Activated CD4-positive, alpha-beta T cell treated with anti-CD3 and anti-CD28 coated beads for 36 hours (primary cell): Measurements from ENCODE around the gene DIP2C. TPM values are rescaled to one million over a fixed set of nuclear protein-coding genes. Genes with fewer than 3 reads are reported as not detected.

Source experiments
- ATAC-seq: fragments of 200-7000 bp; cut with Tn5 transposase; one replicate; pipeline ENCODE4 v1.10.0; 2021; ENCODE audit warnings: mild to moderate bottlenecking, moderate library complexity
- CTCF ChIA-PET: fragments of 350-600 bp; sonication (Branson Sonifier 250); formaldehyde crosslinking; loops from one replicate; lab custom pipeline; 2021; ENCODE audit warnings: antibody characterized with exemption; lab: Charles Lee
- POLR2A ChIA-PET: fragments of 350-600 bp; sonication (Branson Sonifier 250); formaldehyde crosslinking; loops from one replicate; lab custom pipeline; 2021; ENCODE audit warnings: antibody characterized with exemption, inconsistent platforms; lab: Charles Lee
- DNase-seq: peaks from one replicate; pipeline ENCODE4 v3.0.0-alpha.2; 2020
- H3K27ac Mint-ChIP-seq: one replicate; pipeline ENCODE4 v1.8.0; 2021; ENCODE audit warnings: mixed read lengths
- H3K27me3 Mint-ChIP-seq: one replicate; pipeline ENCODE4 v1.8.0; 2021; ENCODE audit warnings: mixed read lengths
- H3K36me3 Mint-ChIP-seq: one replicate; pipeline ENCODE4 v1.8.0; 2021; ENCODE audit warnings: low read depth, mixed read lengths
- H3K4me1 Mint-ChIP-seq: one replicate; pipeline ENCODE4 v1.8.0; 2021; ENCODE audit warnings: mixed read lengths
- H3K4me3 Mint-ChIP-seq: one replicate; pipeline ENCODE4 v1.8.0; 2021; ENCODE audit warnings: mild to moderate bottlenecking, moderate library complexity, mixed read lengths
- H3K9me3 Mint-ChIP-seq: one replicate; pipeline ENCODE4 v1.8.0; 2021; ENCODE audit warnings: low read depth, mixed read lengths
- intact Hi-C, 2 experiments: fragments of 100-400 bp; cut with DNase I in 1 of 2; cut with micrococcal nuclease in 1 of 2; formaldehyde crosslinking; loops; one replicate each; pipeline versions ENCODE4 v1.14.2 to v1.15.1; 2022 to 2024; cut with DNase I, micrococcal nuclease
- total RNA-seq, 2 experiments: library from RNA; stranded (reverse); gene quantifications; one replicate each; pipeline ENCODE4 v1.2.3, GENCODE V29; 2021

DIP2C gene
- total RNA-seq, 2 experiments from 2014 or later: 0.76 to 0.94 TPM

DNA sequence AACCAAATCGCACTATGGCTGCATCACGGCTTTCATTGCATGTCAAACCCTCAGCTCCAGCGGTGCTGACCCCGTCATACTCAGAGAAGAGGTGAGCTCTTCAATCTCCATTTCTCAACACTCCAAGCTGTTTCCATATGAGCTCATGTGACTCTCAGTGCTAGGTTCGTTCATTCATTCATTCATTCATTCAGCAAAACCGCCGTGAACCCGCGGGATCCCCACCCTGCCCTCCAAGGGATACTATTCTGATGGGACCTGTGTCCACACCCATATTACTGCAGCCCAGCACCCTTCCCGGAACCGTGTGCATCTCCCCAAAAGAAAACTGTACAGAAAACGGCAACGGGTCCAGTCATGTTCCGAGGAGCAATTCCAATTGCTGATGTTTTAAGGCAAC lies 184.7 kb downstream of the DIP2C start:
- H3K9me3 Mint-ChIP-seq: no peaks in the 10 kb centered on the region
- DNase-seq (no peak), ATAC-seq (no peak)
- H3K36me3 Mint-ChIP-seq: no peaks in the 10 kb centered on the region
- H3K27ac Mint-ChIP-seq: no peak overlapping the region
- CTCF ChIA-PET: interaction anchor here (0.6 kb wide), 1 partner anchor 96 kb away, joined by 4 read pairs; no protein-coding TSS in a partner anchor
- intact Hi-C loops: no loop called here
- peaks cover 4% of the 10 kb centered on the region for H3K27me3 Mint-ChIP-seq
- POLR2A ChIA-PET: interaction anchor here (0.7 kb wide), 1 partner anchor 1312 kb away, joined by 8 read pairs; no protein-coding TSS in a partner anchor
- no peak overlapping the region for H3K4me3 Mint-ChIP-seq
- H3K4me1 Mint-ChIP-seq: peaks cover 26% of the 10 kb centered on the region

DNA sequence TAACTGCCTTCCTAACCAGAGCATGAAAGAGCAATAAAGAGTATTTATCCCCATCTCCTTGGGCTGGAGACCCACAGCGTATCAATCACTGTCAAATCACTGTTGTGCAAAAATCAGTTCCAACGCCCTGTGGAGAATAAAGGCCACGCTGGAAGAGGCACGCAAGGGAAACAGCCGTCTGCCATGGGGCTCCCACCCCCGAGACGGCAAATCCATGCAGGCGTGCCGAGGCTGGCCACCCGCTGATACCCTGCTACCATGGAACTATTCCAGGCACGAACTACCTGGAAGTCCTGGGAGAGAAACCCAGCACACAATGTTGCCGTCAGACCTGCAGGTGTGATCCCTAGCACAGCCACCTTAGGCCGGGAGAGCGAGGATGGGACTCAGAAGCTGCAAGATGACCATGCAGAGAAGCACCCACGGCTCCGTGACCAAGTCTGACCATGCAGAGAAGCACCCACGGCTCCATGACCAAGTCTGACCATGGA lies 185.3 kb downstream of the DIP2C start:
- intact Hi-C loops: no loop called here
- Mint-ChIP-seq H3K36me3 (no peaks in the 10 kb centered on the region), H3K27me3 (peaks cover 4% of the 10 kb centered on the region), H3K4me1 (peaks cover 26% of the 10 kb centered on the region), H3K9me3 (no peaks in the 10 kb centered on the region), H3K27ac (no peak overlapping the region), H3K4me3 (no peak overlapping the region)
- ChIA-PET POLR2A (no interaction called here), CTCF (interaction anchor here (0.6 kb wide), 1 partner anchor 97 kb away, joined by 4 read pairs; no protein-coding TSS in a partner anchor)
- no peak for DNase-seq
- no peak for ATAC-seq

DNA sequence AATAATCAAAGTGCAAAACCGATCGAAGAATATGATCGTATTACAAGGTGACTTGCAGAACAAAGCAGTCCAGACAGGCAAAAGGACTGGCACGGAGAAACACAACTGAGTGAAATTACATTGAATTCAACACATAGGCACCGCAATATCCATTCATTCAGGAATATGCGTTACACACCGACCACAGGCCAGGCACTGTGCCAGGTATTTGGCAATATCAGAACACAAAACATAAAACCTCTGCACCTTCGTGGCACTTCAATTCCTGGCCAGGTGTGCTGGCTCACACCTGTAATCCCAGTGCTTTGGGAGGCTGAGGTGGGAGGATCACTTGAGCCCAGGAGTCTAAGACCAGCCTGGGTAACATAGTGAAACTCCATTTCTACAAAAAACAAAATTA lies 187.9 kb downstream of the DIP2C start:
- H3K27me3 Mint-ChIP-seq: peaks cover 4% of the 10 kb centered on the region
- POLR2A ChIA-PET: no interaction called here
- DNase-seq (no peak), ATAC-seq (no peak)
- peaks cover 26% of the 10 kb centered on the region for H3K4me1 Mint-ChIP-seq
- H3K9me3 Mint-ChIP-seq: no peaks in the 10 kb centered on the region
- intact Hi-C loops: no loop called here
- no peaks in the 10 kb centered on the region for H3K36me3 Mint-ChIP-seq
- H3K4me3 Mint-ChIP-seq: no peak overlapping the region
- CTCF ChIA-PET: interaction anchor here (0.6 to 1.4 kb wide), 2 partner anchors 11 kb away, joined by 3 to 7 read pairs; no protein-coding TSS in a partner anchor
- H3K27ac Mint-ChIP-seq: no peak overlapping the region

DNA sequence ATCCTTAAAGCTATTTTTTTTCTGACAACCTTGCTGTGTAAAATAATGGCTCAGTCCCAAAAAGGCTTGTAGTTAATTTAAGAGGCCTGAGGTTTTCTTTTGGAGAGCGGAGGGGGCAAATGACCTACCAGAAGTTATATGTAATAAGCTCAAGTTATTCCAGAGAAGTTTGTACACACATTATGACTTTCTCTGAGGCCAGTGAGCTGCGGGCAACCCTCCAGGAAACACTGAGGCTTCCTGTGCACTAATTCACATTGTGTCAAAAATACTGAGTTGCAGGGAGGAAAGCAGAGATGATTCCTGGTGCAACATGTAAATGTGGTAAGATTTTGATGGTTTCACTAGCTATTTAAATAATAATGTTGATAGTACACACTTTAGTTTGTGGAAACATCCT lies 188.6 kb downstream of the DIP2C start:
- H3K36me3 Mint-ChIP-seq: no peaks in the 10 kb centered on the region
- no peak for DNase-seq
- no peak for ATAC-seq
- peaks cover 26% of the 10 kb centered on the region for H3K4me1 Mint-ChIP-seq
- ChIA-PET POLR2A (interaction anchor here (0.5 kb wide), 1 partner anchor 12 kb away, joined by 5 read pairs; no protein-coding TSS in a partner anchor), CTCF (interaction anchor here (0.7 to 1.9 kb wide), 4 partner anchors 10 to 372 kb away, joined by 3 to 7 read pairs (median 4); no protein-coding TSS in a partner anchor)
- H3K9me3 Mint-ChIP-seq: no peaks in the 10 kb centered on the region
- intact Hi-C loops: no loop called here
- H3K27ac Mint-ChIP-seq: no peak overlapping the region
- no peak overlapping the region for H3K4me3 Mint-ChIP-seq
- peaks cover 4% of the 10 kb centered on the region for H3K27me3 Mint-ChIP-seq

DNA sequence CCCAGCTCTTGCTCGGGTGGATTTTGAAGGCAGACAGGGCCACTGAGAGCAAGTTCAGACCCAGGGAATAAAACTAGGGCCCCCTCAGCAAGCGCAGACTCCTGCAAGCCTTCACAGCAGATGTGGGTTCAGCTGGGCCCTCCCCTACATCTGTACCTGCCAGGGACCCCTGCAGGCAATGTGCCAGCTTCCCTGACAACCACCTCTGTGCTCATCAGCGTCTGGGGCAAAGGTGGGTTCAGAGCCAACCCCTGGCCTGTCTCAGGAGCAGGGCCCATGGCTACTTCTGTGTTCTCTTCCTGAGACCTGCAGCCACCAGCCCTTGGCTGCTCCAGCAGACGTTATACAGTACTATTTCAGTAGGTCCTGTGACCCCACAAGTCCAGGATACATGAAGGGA lies 189.5 kb downstream of the DIP2C start:
- Mint-ChIP-seq H3K4me3 (no peak overlapping the region), H3K9me3 (no peaks in the 10 kb centered on the region), H3K4me1 (peaks cover 26% of the 10 kb centered on the region), H3K27me3 (peaks cover 4% of the 10 kb centered on the region), H3K36me3 (no peaks in the 10 kb centered on the region), H3K27ac (no peak overlapping the region)
- no peak for DNase-seq
- intact Hi-C loops: no loop called here
- ChIA-PET POLR2A (no interaction called here), CTCF (interaction anchor here (1.4 to 1.9 kb wide), 2 partner anchors 11 to 13 kb away, joined by 5 to 7 read pairs; no protein-coding TSS in a partner anchor)
- ATAC-seq: no peak

DNA sequence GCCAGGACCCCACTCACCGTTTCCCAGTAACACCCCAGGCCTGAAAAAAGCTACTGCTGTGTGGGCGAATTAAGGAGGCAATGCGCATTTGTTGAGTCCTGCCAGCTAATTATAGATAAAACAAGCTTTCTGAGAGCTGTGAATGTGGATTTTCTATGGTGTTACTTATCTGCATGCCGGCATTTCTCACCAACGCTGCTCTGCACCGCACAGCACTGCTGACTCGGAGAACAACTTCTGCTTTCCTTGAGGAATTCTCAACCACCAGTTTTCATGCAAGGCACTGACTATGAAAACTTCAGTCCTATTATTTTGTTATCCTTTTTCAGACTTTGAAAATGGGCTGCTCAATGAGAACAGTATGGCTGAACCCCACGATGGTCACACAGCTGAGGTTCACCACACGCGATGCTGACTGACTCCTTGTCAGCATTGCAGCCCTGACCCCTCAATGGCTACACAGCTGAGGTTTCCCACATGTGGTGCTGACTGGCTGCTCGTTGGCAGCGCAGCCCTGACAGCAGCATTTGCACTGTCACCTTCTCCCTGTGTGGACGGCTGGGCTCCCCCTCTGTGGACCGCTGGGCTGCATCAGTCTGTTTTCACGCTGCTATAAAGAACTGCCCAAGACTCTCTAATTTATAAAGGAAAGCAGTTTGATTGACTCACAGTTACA lies 190.6 kb downstream of the DIP2C start:
- H3K27ac Mint-ChIP-seq: no peak overlapping the region
- ATAC-seq (no peak), DNase-seq (no peak)
- H3K27me3 Mint-ChIP-seq: peaks cover 4% of the 10 kb centered on the region
- no peaks in the 10 kb centered on the region for H3K36me3 Mint-ChIP-seq
- H3K4me1 Mint-ChIP-seq: peaks cover 26% of the 10 kb centered on the region
- H3K4me3 Mint-ChIP-seq: no peak overlapping the region
- H3K9me3 Mint-ChIP-seq: no peaks in the 10 kb centered on the region
- POLR2A ChIA-PET: no interaction called here
- intact Hi-C loops: no loop called here
- CTCF ChIA-PET: interaction anchor here (0.7 kb wide), 1 partner anchor 73 kb away, joined by 3 read pairs; no protein-coding TSS in a partner anchor

DNA sequence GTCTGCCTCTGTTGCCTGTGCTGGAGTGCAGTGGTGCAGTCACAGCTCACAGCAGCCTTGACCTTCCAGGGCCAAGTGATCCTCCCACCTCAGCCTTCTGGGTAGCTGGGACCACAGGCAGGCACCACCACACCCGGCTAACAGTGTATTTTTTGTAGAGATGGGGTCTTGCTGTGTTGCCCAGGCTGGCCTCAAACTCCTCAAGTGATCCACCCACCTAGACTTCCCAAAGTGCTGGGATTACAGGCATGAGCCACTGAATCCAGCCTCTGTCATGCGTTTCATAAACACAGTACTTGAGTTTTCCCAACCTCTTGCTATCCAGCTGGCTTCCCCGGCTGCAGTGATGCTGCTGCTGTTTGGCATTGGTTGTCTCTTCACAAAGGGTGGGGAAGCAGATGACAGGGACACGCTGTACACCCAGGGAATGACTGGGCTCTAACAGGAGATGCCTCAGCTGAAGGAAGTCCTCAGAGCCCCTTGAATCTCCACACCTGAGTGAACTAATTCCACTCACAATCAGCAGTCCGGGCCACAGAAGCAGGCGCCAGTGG lies 191.5 kb downstream of the DIP2C start:
- no peaks in the 10 kb centered on the region for H3K9me3 Mint-ChIP-seq
- ChIA-PET CTCF (interaction anchor here (1.5 kb wide), 1 partner anchor 13 kb away, joined by 3 read pairs; no protein-coding TSS in a partner anchor), POLR2A (no interaction called here)
- intact Hi-C loops: no loop called here
- no peak for DNase-seq
- no peak overlapping the region for H3K4me3 Mint-ChIP-seq
- peaks cover 5% of the 10 kb centered on the region for H3K27me3 Mint-ChIP-seq
- no peaks in the 10 kb centered on the region for H3K36me3 Mint-ChIP-seq
- H3K27ac Mint-ChIP-seq: no peak overlapping the region
- no peak for ATAC-seq
- peaks cover 24% of the 10 kb centered on the region for H3K4me1 Mint-ChIP-seq

DNA sequence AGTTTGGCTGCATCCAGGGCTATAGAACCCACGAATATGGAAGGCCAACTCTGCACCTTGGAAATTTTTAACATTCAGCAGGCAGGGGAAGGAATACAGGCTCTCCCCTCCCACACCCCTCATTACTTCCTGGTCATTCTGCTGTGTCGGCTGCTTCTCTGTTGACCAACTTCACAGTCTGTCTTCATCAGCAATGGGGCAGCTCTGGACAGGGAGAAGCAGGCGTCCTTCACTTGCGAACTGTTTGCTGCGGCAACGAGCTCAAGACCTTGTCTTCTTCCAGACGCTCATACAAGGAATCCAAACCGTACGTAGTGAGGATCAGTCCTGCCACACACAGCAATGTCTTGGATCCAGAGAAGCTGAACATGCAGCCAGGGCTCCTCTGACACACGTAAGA lies 192.2 kb downstream of the DIP2C start:
- Mint-ChIP-seq H3K36me3 (no peaks in the 10 kb centered on the region), H3K4me3 (no peak overlapping the region), H3K27me3 (peaks cover 5% of the 10 kb centered on the region), H3K4me1 (peaks cover 17% of the 10 kb centered on the region), H3K27ac (no peak overlapping the region), H3K9me3 (no peaks in the 10 kb centered on the region)
- DNase-seq (no peak), ATAC-seq (no peak)
- POLR2A ChIA-PET: no interaction called here
- CTCF ChIA-PET: interaction anchor here (1.5 kb wide), 1 partner anchor 14 kb away, joined by 3 read pairs; no protein-coding TSS in a partner anchor
- intact Hi-C loops: no loop called here

DNA sequence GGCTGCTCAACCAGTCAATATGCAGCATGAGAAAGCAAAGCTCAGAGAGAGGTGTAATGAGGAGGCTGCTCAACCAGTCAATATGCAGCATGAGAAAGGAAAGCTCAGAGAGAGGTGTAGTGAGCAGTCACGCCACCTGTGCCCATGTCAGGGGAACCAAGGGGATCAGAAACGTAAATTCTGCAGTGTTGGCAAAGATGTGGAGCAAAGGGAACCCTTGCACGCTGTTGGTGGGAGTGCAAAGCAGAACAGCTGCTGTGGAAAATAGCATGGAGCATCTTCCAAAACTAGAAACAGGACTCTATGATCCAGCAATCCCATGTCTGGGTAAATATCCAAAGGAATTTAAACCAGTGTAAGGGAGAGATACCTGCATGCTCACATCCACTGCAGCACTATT lies 194.9 kb downstream of the DIP2C start:
- peaks cover 5% of the 10 kb centered on the region for H3K27me3 Mint-ChIP-seq
- intact Hi-C loops: no loop called here
- no peaks in the 10 kb centered on the region for H3K4me1 Mint-ChIP-seq
- ATAC-seq (no peak), DNase-seq (no peak)
- H3K9me3 Mint-ChIP-seq: no peaks in the 10 kb centered on the region
- H3K36me3 Mint-ChIP-seq: no peaks in the 10 kb centered on the region
- H3K27ac Mint-ChIP-seq: no peak overlapping the region
- no peak overlapping the region for H3K4me3 Mint-ChIP-seq
- POLR2A ChIA-PET: no interaction called here
- CTCF ChIA-PET: no interaction called here

DNA sequence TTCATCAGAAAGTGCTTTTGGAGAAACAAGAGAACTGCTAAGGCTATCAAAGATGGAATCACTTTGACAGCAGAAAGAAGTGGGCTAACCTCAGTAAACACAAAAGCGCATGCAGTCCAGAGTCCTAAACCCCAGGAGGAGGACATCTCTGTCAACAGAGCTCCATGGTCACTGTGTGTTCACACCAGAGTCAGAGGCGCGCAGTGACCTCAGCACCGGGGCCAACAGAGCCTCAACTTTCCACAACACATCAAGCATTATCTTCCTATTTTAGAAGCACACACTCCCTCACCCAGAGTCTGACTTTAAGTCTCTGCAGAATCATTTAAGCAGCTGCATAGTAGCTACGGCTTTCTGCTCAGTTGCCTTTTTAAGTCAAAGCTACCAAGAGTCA lies 195.3 kb downstream of the DIP2C start:
- DNase-seq: no peak
- Mint-ChIP-seq H3K9me3 (no peaks in the 10 kb centered on the region), H3K36me3 (no peaks in the 10 kb centered on the region), H3K4me1 (no peaks in the 10 kb centered on the region), H3K27ac (no peak overlapping the region), H3K4me3 (no peak overlapping the region), H3K27me3 (peaks cover 5% of the 10 kb centered on the region)
- ChIA-PET CTCF (no interaction called here), POLR2A (no interaction called here)
- no peak for ATAC-seq
- intact Hi-C loops: no loop called here

DNA sequence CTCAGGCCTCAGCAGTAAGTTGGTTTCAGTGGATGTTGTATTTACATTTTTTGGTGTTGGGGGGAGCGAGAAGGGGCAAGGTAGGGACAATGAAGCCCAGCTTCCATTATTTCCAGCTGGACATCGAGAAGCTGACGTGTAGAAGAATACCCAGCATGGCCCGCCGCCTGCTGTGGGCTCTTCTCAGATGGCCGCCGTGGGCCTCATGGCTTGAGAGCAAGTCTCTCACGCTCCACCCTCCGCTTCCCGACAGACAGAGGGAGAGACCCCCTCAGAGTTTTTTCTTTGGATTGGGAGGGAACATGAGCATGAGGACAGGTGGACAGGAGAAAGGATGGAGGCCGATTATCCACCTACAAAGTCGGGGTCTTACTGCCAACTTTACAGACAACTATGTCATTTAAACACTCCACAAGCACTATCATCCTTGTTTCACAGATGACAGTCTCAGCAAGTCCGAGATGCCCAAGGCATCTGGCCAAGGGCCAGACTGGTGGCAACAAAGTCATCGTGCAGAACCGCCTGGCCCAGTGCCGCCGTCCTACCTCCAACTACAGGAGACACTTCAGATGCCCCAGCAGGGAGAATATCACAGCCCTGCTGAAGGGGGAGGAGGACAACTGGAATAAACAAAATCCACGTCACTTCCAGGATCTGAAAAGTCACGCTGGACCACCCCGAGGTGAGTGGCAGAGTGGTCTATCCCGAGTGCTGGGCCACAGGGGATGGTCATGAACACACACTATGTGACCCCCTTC lies 195.9 kb downstream of the DIP2C start:
- Mint-ChIP-seq H3K4me3 (no peak overlapping the region), H3K4me1 (no peaks in the 10 kb centered on the region), H3K27me3 (peaks cover 5% of the 10 kb centered on the region), H3K36me3 (no peaks in the 10 kb centered on the region), H3K9me3 (no peaks in the 10 kb centered on the region), H3K27ac (no peak overlapping the region)
- DNase-seq (no peak), ATAC-seq (no peak)
- intact Hi-C loops: no loop called here
- ChIA-PET POLR2A (no interaction called here), CTCF (interaction anchor here (0.9 kb wide), 1 partner anchor 19 kb away, joined by 3 read pairs; no protein-coding TSS in a partner anchor)
